ENCODE results near the gene AFF4. TPM values are rescaled to one million over a fixed set of nuclear protein-coding genes. Genes with fewer than 3 reads are reported as not detected.

The AFF4 gene
- total and polyA plus RNA-seq, 10 of the 15 experiments (the other 5 are each of a cell fraction or from before 2014, with no cell fraction given), result 1.1 to 20.2 (median 10.4) TPM

GRCh38 chr5:132971483-132972435, 8.3 kb upstream of the AFF4 start (continued):
- no peak for TF ChIP-seq GABPA (IDR thresholded peaks at IDR 0.05; ENCODE audit: low read depth)
- TF ChIP-seq FOS (IDR thresholded peaks at IDR 0.05; ENCODE audit: borderline replicate concordance, extremely low read depth, insufficient read length), result no peak
- TF ChIP-seq POU2F2 (IDR thresholded peaks at IDR 0.05; ENCODE audit: borderline replicate concordance, low read depth, low read length), result no peak

GRCh38 chr5:132965120-132965519, 1.7 kb upstream of the AFF4 start:
- ATAC-seq (no peak), DNase-seq (ENCODE audit: low read depth, low spot score) (no peak), FAIRE-seq (no peak)
- CTCF ChIA-PET, result no interaction called here
- no peak overlapping the region for H3K9ac ChIP-seq (ENCODE audit: control insufficient read depth, insufficient read depth, low read length)
- H3K4me1 ChIP-seq (ENCODE audit: control insufficient read depth, insufficient read depth, low read length), result 0 out of 2 replicates have a peak, but pooled peaks cover 2% of the 10 kb centered on the region
- H3K4me3 ChIP-seq, result no peak overlapping the region
- SMC1A ChIA-PET (ENCODE audit: uncharacterized antibody, unreplicated experiment), result no interaction called here
- H3K9me3 ChIP-seq (replicated peaks; ENCODE audit: control insufficient read depth, insufficient read depth, low read length), result no peaks in the 10 kb centered on the region
- no peak overlapping the region for H2AFZ ChIP-seq (ENCODE audit: control insufficient read depth, low read depth, low read length)
- no peak overlapping the region for H3K27ac ChIP-seq (ENCODE audit: control insufficient read depth, insufficient read depth)
- BruUV-seq (replicated peaks), result no TSS peak
- H3K27me3 ChIP-seq (replicated peaks in 1 of 2; ENCODE audit: control insufficient read depth in 2 of 2, insufficient read depth in 2 of 2, low read length in 1 of 2), result no peaks in the 10 kb centered on the region
- intact Hi-C loops (cut with micrococcal nuclease; ENCODE audit: unreplicated experiment), result no loop called here
- H4K20me1 ChIP-seq (ENCODE audit: control insufficient read depth, insufficient read depth), result no peaks in the 10 kb centered on the region
- H3K4me2 ChIP-seq (ENCODE audit: control insufficient read depth, insufficient read depth), result no peak overlapping the region
- in situ Hi-C loops (cut with MboI), result no loop called here
- RAD21 ChIA-PET (ENCODE audit: unreplicated experiment), result no interaction called here
- 99% methylated on average over 4 of the region's 4 CpGs for WGBS (ENCODE audit: insufficient coverage, insufficient replicate concordance, low lambda C conversion rate, missing lambda C conversion rate)
- POLR2A ChIA-PET, result no interaction called here
- H3K36me3 ChIP-seq (ENCODE audit: control insufficient read depth in 2 of 2, insufficient read depth in 2 of 2, low read length in 1 of 2), result no peaks in the 10 kb centered on the region
- peaks cover 32% of the 10 kb centered on the region for H3K79me2 ChIP-seq (ENCODE audit: control insufficient read depth, insufficient read depth, low read length)
- TF ChIP-seq STAT3 (IDR thresholded peaks at IDR 0.05; ENCODE audit: low read depth, low read length) (no peak), POLR2AphosphoS5 (IDR thresholded peaks at IDR 0.05; ENCODE audit: low read length) (no peak), YY1 (IDR thresholded peaks at IDR 0.05; ENCODE audit: low read depth, low read length) (no peak), BCL3 (IDR thresholded peaks at IDR 0.05; ENCODE audit: borderline replicate concordance, insufficient read depth, low read depth, low read length, poor library complexity, severe bottlenecking) (no peak), KDM1A (IDR thresholded peaks at IDR 0.05; ENCODE audit: borderline replicate concordance) (no peak), TCF7 (IDR thresholded peaks at IDR 0.05; ENCODE audit: borderline replicate concordance) (no peak), PKNOX1 (IDR thresholded peaks at IDR 0.05) (no peak), CREB1 (IDR thresholded peaks at IDR 0.05; ENCODE audit: low read depth) (no peak), ZBTB11 (CRISPR knock-in tag; IDR thresholded peaks at IDR 0.05) (no peak), CHD4 (IDR thresholded peaks at IDR 0.05) (no peak), POLR2AphosphoS2 (IDR thresholded peaks at IDR 0.05; ENCODE audit: low read depth, low read length) (no peak), STAT1 (conservative IDR thresholded peaks at IDR 0.05) (no peak), SRF (IDR thresholded peaks at IDR 0.05; ENCODE audit: low read depth in 2 of 2, low read length in 2 of 2) (no peak)
